Effector memory CD8-positive, alpha-beta T cell (primary cell): ENCODE data around the gene DNTT.

Source experiments
- ATAC-seq: fragments of 150-1000 bp; cut with Tn5 transposase; replicated peaks from 2 replicates; pipeline ENCODE4 v1.10.0; 2021; ENCODE audit warnings: mild to moderate bottlenecking, moderate library complexity
- DNase-seq, 3 experiments: peaks; one replicate each; pipeline ENCODE4 v3.0.0; 2021
- H3K27ac Mint-ChIP-seq, 2 donors: one replicate each; pipeline ENCODE4 v1.8.0; 2022; ENCODE audit warnings: mild to moderate bottlenecking in 2 of 2, mixed read lengths in 2 of 2, moderate library complexity in 2 of 2
- H3K27me3 Mint-ChIP-seq, 2 donors: one replicate each; pipeline ENCODE4 v1.8.0; 2022; ENCODE audit warnings: mixed read lengths in 2 of 2
- H3K36me3 Mint-ChIP-seq: one replicate; pipeline ENCODE4 v1.8.0; 2022; ENCODE audit warnings: mild to moderate bottlenecking, moderate library complexity, mixed read lengths; ENCODE audit not compliant: insufficient read depth
- H3K4me1 Mint-ChIP-seq, 2 donors: one replicate each; pipeline ENCODE4 v1.8.0; 2022; ENCODE audit warnings: low read depth in 2 of 2, mixed read lengths in 2 of 2
- H3K4me3 Mint-ChIP-seq, 2 donors: one replicate each; pipeline ENCODE4 v1.8.0; 2022; ENCODE audit warnings: mild to moderate bottlenecking in 2 of 2, mixed read lengths in 2 of 2, moderate library complexity in 2 of 2
- H3K9me3 Mint-ChIP-seq, 2 donors: one replicate each; pipeline ENCODE4 v1.8.0; 2022; ENCODE audit warnings: mixed read lengths in 2 of 2

Gene DNTT

DNA sequence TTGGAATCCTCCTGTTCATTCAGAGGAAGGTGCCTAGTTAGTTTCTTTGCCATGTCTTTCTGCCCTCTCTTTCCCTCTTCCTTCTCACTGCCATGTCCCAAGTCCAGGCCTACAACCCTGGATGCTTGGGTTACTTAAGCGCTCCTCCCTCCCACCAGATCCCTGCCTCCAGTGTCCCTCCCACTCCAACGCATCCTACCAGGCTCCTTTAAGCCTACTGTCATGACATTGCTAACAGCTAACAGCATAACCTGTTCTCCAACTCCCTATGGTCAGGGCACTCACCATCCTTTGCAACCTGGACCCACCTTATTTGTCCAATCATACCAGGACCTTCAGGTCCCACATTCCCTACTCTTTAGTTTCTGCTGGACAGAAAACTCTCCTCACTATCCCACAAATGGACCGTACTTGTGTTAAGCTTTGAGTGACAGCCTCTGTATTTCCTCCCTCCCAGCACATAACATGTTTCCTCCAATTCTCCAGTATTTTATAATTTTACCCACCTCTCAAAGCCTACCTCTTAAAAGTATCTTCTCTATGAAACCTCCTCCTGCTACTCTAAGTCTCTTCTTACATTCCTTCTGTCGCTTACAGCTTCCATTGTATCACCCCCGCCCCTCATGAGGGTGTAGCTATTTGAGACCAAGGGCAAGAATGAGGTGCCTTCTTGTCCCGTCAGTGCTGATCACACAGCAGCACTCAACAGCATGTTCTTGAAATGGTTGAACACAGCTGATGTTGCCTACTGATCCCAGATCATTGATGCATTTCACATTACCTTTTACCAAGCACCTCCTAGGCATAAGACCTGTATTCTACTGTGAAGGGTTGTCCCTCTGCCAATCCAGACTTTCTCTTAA lies 34.6 kb upstream of the DNTT start:
- H3K4me1 Mint-ChIP-seq = no peaks in the 10 kb centered on the region
- H3K27me3 Mint-ChIP-seq = peaks cover 48 to 67% of the 10 kb centered on the region in 2 donors
- H3K4me3 Mint-ChIP-seq = no peak overlapping the region
- ATAC-seq (no peak), DNase-seq (no peak)
- H3K9me3 Mint-ChIP-seq = no peaks in the 10 kb centered on the region
- no peak overlapping the region for H3K27ac Mint-ChIP-seq
- H3K36me3 Mint-ChIP-seq = no peaks in the 10 kb centered on the region

DNA sequence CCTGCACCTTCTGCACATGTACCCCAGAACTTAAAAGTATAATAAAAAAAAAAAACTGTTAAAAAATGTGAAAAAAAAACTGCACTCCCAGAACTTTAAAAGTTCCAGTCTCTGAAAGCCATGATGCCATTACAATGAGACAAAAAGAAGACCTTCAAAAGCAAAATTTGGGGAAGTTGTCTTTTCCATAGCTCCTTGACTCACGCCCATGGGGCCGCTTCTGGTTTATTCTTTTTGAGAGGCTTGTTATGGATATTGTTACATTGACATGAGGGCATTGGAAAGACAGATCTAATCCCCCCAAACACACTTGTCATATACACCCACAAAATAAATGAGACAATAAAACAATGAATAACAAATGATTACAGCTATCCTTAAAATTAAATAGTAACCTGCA lies 33.7 kb upstream of the DNTT start:
- Mint-ChIP-seq H3K27me3 (peaks cover 43 to 64% of the 10 kb centered on the region in 2 donors), H3K36me3 (no peaks in the 10 kb centered on the region), H3K27ac (no peak overlapping the region), H3K9me3 (no peaks in the 10 kb centered on the region), H3K4me1 (no peaks in the 10 kb centered on the region), H3K4me3 (no peak overlapping the region)
- DNase-seq (no peak), ATAC-seq (no peak)

DNA sequence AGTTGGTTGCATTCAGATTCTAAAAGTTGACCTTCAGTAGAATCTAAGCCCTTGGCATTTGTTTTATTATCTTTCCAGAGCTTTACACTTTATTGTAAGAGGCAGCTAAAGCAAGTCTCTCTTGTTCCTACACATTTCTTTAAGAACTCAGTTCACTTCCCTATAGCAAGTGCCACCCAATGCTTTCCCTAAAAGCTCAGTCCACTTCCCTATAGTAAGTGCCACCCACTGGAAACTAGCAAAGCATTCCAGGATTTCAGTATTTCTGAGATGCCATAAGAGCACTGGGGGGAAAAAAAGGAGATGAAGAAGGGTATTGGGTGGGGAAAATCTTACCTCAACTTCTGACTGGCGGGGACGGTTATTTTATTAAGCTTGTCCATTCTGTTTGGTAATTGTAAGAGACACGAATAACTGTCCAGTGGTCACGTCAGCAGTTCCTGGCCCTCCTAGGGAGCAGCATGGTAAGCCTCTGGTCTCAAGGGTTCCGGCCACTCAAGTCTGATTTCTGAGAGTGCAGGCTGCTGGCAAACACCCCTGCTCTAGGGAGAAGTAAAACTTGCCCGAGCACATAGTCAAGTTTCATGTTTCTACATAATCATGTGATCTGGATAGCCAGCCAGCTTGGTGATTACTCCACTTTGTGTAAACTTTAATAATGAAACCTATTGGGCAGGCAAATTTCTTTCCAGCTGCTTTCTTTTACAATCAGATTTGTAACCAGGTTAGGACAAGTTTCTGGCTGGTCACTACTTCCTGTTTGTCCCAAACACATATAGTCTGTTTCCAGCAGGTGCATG lies 33.0 kb upstream of the DNTT start, which contains the start of gene BLNK:
Gene BLNK (minus strand): TSS at position 554 of the 800 bp plus-strand sequence. CDS start 171 bp downstream, at position 383.
- H3K36me3 Mint-ChIP-seq = no peaks in the 10 kb centered on the region
- no peak within 1 kb of the TSS for H3K27ac Mint-ChIP-seq
- DNase-seq (no peak), ATAC-seq (no peak)
- H3K4me1 Mint-ChIP-seq = no peaks in the 10 kb centered on the region
- no peak within 1 kb of the TSS for H3K4me3 Mint-ChIP-seq
- H3K27me3 Mint-ChIP-seq = peaks cover 37 to 63% of the 10 kb centered on the region in 2 donors
- no peaks in the 10 kb centered on the region for H3K9me3 Mint-ChIP-seq

DNA sequence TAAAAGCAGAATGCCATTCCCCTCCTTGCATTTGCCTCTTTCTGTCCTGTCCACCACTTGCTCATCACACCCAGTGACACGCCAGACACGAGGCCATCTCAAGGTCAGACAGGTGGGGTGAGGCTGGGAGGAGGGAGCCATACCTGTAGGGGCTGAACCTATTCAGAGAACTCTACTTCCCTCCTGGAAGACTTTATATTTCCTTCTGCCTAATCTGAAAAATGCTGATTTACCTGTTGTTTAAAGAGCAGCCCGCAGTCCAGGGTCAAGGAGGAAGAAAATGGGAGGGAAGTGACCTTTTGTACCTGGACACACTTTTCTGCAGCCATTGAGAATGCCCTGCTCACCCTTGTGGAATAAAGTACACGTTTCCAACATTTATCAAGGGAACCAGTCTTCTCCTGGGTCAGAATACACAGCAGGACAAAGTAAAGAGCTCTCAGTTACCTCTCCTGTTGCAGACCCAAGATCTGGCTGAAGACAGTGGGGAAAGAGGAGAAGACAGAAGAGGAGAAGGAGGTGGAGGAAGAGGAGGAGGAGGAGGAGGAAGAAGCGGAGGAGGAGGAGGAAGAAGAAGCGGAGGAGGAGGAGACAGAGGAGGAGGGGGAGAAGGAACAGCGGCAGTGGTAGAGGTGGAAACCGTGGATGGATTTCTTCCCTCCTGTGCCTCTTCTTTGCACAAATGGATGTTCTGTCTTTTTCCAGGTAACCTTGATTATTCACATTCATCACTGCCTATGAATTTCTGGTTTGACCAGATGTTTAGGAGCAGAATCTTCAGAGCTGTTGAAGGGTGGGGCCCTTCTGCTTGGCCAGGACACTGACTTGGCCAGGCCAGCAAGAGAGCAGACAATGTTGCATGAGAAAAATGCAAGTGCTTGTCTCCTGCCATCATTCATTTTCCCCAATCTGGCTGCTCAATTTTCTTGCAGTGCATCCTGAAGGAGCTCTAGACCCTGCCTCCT lies 31.6 kb upstream of the DNTT start:
- Mint-ChIP-seq H3K4me1 (no peaks in the 10 kb centered on the region), H3K9me3 (no peaks in the 10 kb centered on the region), H3K4me3 (no peak overlapping the region), H3K27me3 (peaks cover 33 to 64% of the 10 kb centered on the region in 2 donors), H3K36me3 (no peaks in the 10 kb centered on the region), H3K27ac (no peak overlapping the region)
- no peak for ATAC-seq
- no peak for DNase-seq

DNA sequence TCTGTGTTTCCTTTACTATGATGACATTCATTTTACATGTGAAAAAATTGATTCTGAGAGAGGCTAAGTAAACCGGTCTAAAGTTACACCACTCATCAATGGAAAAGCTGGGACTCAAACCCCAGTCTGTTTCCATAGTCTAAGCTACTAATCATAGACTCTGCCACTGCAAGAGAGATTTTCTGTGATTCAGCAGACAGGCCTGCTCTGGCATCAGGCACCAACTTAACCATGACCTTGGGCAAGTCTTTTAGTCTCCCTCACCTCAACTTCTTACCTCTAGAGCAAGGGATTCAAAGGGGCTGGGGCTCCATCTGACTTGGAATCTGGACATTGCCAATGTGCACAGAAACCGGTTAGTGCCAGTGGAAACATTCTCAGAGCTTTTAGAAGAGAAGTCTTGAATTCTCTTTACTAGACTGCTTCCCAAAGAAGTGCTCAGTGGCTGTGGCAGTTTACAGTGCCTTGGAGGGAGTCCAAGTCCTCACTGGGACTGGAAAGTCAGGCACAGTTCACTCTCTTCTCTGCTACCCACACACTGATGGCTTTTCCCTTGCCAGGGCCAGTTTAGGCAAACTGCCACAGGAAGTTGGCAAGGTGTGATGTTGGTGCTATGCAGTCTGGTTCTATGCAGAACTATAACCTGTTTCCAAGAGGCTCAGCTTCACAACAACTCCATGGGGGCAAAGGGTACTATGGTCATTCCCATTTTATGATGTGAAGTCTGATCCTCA lies 28.4 kb upstream of the DNTT start:
- no peaks in the 10 kb centered on the region for H3K4me1 Mint-ChIP-seq
- H3K36me3 Mint-ChIP-seq = no peaks in the 10 kb centered on the region
- DNase-seq (no peak), ATAC-seq (no peak)
- peaks cover 30 to 58% of the 10 kb centered on the region in 2 donors for H3K27me3 Mint-ChIP-seq
- H3K4me3 Mint-ChIP-seq = no peak overlapping the region
- H3K9me3 Mint-ChIP-seq = no peaks in the 10 kb centered on the region
- H3K27ac Mint-ChIP-seq = no peak overlapping the region

DNA sequence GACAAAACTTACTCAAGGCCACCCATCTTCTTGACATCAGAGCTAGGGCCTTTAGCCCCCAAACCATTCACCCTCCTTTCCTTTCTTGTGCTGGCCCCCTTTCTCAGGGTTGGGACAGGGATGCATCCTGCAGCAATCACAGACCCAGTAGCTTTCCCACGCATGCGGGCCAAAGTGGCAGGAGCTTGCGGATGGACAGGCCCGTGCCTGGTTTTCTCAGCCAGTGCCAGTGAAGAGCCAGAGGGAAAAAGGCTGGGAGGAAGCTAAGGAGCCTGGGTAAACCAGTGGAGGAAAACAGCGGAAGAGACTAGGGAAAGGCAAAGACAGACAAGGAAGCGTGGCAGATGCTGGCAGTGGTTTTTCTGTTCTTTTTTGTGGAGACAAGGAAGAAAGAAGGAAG lies 27.8 kb upstream of the DNTT start:
- no peak overlapping the region for H3K4me3 Mint-ChIP-seq
- H3K9me3 Mint-ChIP-seq = no peaks in the 10 kb centered on the region
- H3K4me1 Mint-ChIP-seq = no peaks in the 10 kb centered on the region
- ATAC-seq (no peak), DNase-seq (no peak)
- H3K27me3 Mint-ChIP-seq = peaks cover 32 to 58% of the 10 kb centered on the region in 2 donors
- H3K27ac Mint-ChIP-seq = no peak overlapping the region
- no peaks in the 10 kb centered on the region for H3K36me3 Mint-ChIP-seq

DNA sequence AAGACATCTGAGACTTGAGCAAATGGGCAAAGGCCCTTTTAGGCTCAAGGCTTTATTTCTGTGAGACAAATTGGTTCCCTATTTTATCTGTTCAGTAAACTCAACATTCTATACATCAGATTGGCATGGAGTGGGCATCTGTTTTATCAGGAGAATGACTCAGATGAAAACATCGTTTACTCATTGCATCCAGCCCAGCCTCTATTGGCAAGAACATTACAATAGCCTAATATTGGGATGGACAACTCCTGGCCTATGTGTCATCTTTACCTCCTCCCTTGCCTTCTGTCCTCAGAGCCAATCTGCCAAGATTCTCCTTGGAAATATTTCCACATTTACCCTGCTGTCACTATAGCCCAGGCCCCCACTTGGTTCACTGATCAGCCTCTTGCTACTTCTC lies 27.4 kb upstream of the DNTT start:
- Mint-ChIP-seq H3K27ac (no peak overlapping the region), H3K4me3 (no peak overlapping the region)

DNA sequence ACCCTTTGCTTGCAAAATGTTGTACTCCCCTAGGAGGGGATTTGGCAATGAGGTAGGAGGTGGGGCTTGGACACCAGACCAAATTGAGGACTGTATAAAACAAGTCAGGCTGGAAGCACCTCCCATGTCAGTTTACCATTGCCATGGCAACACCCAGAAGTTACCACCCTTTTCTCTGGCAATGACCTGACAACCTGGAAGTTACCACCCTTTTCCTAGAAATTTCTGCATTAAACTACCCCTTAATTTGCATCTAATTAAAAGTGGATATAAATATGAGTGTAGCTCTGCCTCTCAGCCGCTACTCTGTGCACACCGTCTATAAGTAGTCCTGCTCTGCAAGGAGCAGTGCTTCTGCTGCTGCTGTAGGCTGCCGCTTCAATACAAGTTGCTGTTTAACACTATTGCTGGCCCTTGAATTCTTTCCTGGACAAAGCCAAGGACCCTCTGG lies 25.0 kb upstream of the DNTT start:
- no peak for ATAC-seq
- peaks cover 38 to 52% of the 10 kb centered on the region in 2 donors for H3K27me3 Mint-ChIP-seq
- no peaks in the 10 kb centered on the region for H3K9me3 Mint-ChIP-seq
- H3K36me3 Mint-ChIP-seq = no peaks in the 10 kb centered on the region
- H3K27ac Mint-ChIP-seq = no peak overlapping the region
- no peak for DNase-seq
- H3K4me1 Mint-ChIP-seq = no peaks in the 10 kb centered on the region
- no peak overlapping the region for H3K4me3 Mint-ChIP-seq

More for the DNA sequence above, 27.4 kb upstream of the DNTT start:
- DNase-seq (no peak), ATAC-seq (no peak)
- Mint-ChIP-seq H3K27me3 (peaks cover 34 to 58% of the 10 kb centered on the region in 2 donors), H3K4me1 (no peaks in the 10 kb centered on the region), H3K9me3 (no peaks in the 10 kb centered on the region), H3K36me3 (no peaks in the 10 kb centered on the region)

DNA sequence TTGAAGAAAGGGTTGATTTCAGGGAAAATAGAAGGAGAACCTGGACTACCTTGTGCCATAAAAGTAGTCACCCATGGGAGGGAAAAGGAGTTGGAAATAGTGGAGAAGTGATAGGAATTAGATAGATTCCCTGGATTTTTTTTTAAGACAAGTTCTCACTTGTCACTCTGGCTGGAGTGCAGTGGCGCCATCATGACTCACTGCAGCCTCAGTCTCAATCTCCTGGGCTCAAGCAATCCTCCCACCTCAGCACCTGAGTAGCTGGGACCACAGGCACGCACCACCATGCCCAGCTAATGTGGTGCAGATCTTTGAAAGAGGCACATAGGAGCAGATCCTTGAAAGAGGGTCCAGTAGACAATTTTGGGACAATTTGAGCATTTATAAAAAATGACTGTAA lies 23.4 kb upstream of the DNTT start:
- no peaks in the 10 kb centered on the region for H3K4me1 Mint-ChIP-seq
- no peak for ATAC-seq
- H3K36me3 Mint-ChIP-seq = no peaks in the 10 kb centered on the region
- H3K27me3 Mint-ChIP-seq = peaks cover 43 to 51% of the 10 kb centered on the region in 2 donors
- no peaks in the 10 kb centered on the region for H3K9me3 Mint-ChIP-seq
- no peak overlapping the region for H3K4me3 Mint-ChIP-seq
- H3K27ac Mint-ChIP-seq = no peak overlapping the region
- no peak for DNase-seq

DNA sequence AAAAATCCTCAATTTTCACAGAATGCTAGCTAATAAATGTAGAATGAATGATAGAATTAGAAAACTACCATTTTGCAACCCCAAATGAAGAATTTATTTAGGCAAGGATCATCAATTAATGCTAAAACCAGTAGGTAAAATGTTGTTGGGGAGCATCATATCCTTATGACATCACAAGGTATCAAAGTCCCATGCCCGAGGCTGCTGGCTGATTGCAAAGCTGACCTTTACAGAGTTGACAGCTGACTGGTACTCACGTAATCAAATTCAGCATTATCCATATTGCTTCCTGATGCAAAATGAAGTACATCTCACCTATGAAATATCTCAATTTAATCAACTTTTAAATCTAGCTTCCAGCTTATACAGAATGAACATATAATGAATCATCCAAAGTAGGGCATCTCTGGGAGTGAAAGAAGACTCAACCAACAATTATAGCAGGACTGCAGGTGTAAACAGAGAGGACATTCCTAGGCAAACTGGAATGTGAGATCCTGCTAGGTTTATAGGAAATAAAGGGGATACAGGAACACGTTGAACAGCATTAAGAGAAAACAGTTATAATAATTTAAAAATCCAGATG lies 22.7 kb upstream of the DNTT start:
- no peaks in the 10 kb centered on the region for H3K36me3 Mint-ChIP-seq

DNA sequence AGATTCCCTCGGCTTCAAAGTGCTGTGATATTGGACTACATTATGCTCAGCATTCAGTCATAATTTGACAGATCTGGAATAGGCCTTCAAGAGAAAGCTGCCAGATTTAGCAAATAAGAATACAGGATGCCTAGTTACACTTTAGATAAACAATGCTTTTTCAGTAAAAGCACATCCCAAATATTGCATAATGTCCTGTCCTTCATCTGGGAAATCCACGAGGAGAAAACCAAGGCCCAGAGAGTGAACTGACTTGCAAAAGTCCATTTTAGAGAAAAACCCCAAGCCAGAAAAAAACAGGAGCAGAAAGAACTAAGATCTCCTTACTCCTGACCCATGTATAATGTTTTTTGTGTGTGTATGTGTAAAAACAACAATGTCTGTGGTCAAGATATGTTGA lies 20.9 kb upstream of the DNTT start:
- Mint-ChIP-seq H3K27ac (no peak overlapping the region), H3K9me3 (no peaks in the 10 kb centered on the region), H3K4me3 (no peak overlapping the region), H3K4me1 (peaks cover 0 to 1% of the 10 kb centered on the region in 2 donors), H3K27me3 (peaks cover 26 to 36% of the 10 kb centered on the region in 2 donors), H3K36me3 (no peaks in the 10 kb centered on the region)
- DNase-seq (no peak), ATAC-seq (no peak)

More for the DNA sequence above, 22.7 kb upstream of the DNTT start:
- H3K27me3 Mint-ChIP-seq = peaks cover 44 to 47% of the 10 kb centered on the region in 2 donors
- ATAC-seq (no peak), DNase-seq (no peak)
- no peak overlapping the region for H3K27ac Mint-ChIP-seq
- H3K9me3 Mint-ChIP-seq = no peaks in the 10 kb centered on the region
- no peak overlapping the region for H3K4me3 Mint-ChIP-seq
- H3K4me1 Mint-ChIP-seq = no peaks in the 10 kb centered on the region

DNA sequence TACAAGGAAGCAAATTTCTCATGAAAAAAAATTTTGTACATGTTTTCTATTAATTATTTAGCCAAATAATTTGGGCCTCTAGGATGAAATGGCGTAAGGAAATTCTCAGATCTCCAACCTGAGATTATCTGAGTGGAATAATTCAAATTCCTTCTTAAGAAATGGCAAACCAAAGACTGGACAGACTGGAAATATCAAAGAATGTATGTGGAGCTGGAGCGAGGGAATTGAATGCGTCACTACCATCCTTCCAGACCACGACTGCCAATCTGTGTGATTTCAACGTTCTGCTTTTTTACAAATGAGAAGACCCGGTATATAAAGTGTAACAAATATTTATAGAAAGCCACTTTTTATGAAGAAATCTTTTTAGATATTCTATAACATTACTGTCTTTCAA lies 20.5 kb upstream of the DNTT start:
- H3K9me3 Mint-ChIP-seq = no peaks in the 10 kb centered on the region
- H3K27ac Mint-ChIP-seq = no peak overlapping the region
- ATAC-seq = no peak
- peaks cover 0 to 3% of the 10 kb centered on the region in 2 donors for H3K4me1 Mint-ChIP-seq
- no peak for DNase-seq
- H3K27me3 Mint-ChIP-seq = peaks cover 26 to 36% of the 10 kb centered on the region in 2 donors
- no peak overlapping the region for H3K4me3 Mint-ChIP-seq
- no peaks in the 10 kb centered on the region for H3K36me3 Mint-ChIP-seq
